Glomerular endothelial cell (primary cell): ENCODE results near the gene ACAP2. TPM values are rescaled to one million over a fixed set of nuclear protein-coding genes. Genes with fewer than 3 reads are reported as not detected.

Source experiments
- DNase-seq: peaks from one replicate; pipeline ENCODE4 v3.0.0-alpha.2; 2011; ENCODE audit warnings: low read depth, low spot score; ENCODE audit errors: extremely low read depth
- total RNA-seq: library from RNA; depleted of rRNA; stranded (reverse); fragments of >200 nt; gene quantifications from 2 replicates; pipeline ENCODE4 v1.2.3, GENCODE V29; 2015

Gene ACAP2
- total RNA-seq, 1 donor from 2014 or later: 39.8 TPM

- DNase-seq: no peak
These were observed 217.7 kb downstream of the ACAP2 start for GRCh38 chr3:195224980-195225580.

Other genes with a start within 250 kb of the ACAP2 start
- gene XXYLT1, start 171.9 kb downstream of the ACAP2 start, total RNA-seq: 69.4 and 93.1 TPM in 2 replicates
- gene PPP1R2, start 100.3 kb upstream of the ACAP2 start, total RNA-seq: 24.7 and 38.0 TPM in 2 replicates
- gene APOD, start 140.9 kb upstream of the ACAP2 start, total RNA-seq: 2.8 and 8.6 TPM in 2 replicates